AG09319 (cell line): ENCODE data around the gene ACY1.

ENCODE experiments used
- DNase-seq: peaks from one replicate; pipeline ENCODE4 v3.0.0-alpha.2; 2010; ENCODE audit warnings: low read depth; ENCODE audit errors: extremely low read depth
- CTCF ChIP-seq: IDR thresholded peaks from 2 replicates; pipeline ENCODE4 v1.5.1; 2011; ENCODE audit warnings: low read depth, mild to moderate bottlenecking, inconsistent platforms, low read length, moderate library complexity

The ACY1 gene

GRCh38 chr3:51948016-51948580 lies 35.2 kb upstream of the ACY1 start:
- no peak for TF ChIP-seq CTCF
- no peak for DNase-seq

- no peak for DNase-seq
- TF ChIP-seq CTCF: no peak
Observed at GRCh38 chr3:51949121-51949520, 34.2 kb upstream of the ACY1 start.

- no peak for TF ChIP-seq CTCF
- no peak for DNase-seq
Observed at GRCh38 chr3:51950899-51951298, 32.4 kb upstream of the ACY1 start.

- no peak for DNase-seq
- TF ChIP-seq CTCF: no peak
Observed at GRCh38 chr3:51953445-51953844, 29.9 kb upstream of the ACY1 start.

DNA sequence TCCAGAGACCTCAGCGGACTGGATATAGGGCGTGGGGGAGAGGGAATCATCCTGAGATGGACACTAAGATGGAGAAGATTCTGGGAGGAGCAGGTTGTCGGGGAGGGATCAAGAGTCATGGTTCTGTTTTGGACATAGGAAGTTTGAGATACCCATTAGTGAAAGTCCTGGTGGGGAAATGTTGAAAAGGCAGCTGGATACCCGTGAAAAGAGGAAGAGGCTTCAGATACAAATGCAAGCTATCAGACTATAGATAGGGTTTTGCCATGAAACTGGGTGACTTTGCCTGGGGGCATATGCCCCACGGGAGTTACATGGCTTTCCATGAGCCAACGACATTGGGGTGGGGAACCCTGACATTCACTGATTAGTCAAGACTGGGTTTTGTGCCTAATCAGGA lies 29.2 kb upstream of the ACY1 start:
- DNase-seq: no peak
- no peak for TF ChIP-seq CTCF

DNA sequence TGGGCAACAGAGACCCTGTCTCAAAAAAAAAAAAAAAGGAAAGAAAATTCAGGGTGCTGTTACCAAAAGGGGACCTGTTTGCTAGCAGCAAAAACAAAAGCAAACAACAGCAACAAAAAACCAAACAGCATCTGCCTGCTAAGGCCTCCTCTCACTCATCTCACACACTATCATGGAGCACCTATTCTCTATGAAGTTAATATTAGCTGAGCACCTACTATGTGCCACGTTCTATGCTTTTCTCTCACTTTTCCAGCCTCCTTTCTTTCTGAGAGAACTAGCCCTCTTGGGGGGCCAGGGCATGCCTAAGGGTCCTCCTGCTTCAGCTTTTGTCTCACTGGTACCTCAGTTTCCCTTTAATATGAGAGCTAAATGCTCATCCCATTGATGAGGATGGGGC lies 28.6 kb upstream of the ACY1 start:
- no peak for DNase-seq
- no peak for TF ChIP-seq CTCF

- no peak for DNase-seq
- TF ChIP-seq CTCF: no peak
Observed at GRCh38 chr3:51955175-51955892, 28.0 kb upstream of the ACY1 start, which contains the start of gene GPR62. TSS of gene GPR62 (plus strand) at chr3:51955381. CDS start at chr3:51955653, 272 bp downstream.
